Gastroesophageal sphincter (tissue), 3 donors: Measurements from ENCODE around the gene ETS2.

Source experiments
- CTCF ChIP-seq, 4 experiments: fragments of 200-600 bp in 2 of 4; fragments of 450-650 bp in 2 of 4; sonication (generic) in 1 of 4; IDR thresholded peaks; one replicate each; pipeline ENCODE4 v1.5.1; 2017 to 2019; ENCODE audit warnings: antibody characterized with exemption in 4 of 4, mild to moderate bottlenecking in 2 of 4, moderate library complexity in 2 of 4
- POLR2A ChIP-seq, 2 donors: fragments of 450-650 bp; IDR thresholded peaks; one replicate each; pipeline ENCODE4 v1.6.1; 2017; ENCODE audit warnings: antibody characterized with exemption in 2 of 2, mild to moderate bottlenecking in 2 of 2, moderate library complexity in 1 of 2
- POLR2AphosphoS5 ChIP-seq: sonication (generic); formaldehyde crosslinking; IDR thresholded peaks from one replicate; pipeline ENCODE4 v1.6.1; 2017; ENCODE audit warnings: antibody characterized with exemption

- TF ChIP-seq CTCF (IDR thresholded peaks at IDR 0.05), result peak in 2 of 4 experiments; percentile 13 to 40
- no peak for TF ChIP-seq POLR2A (IDR thresholded peaks at IDR 0.05)
- TF ChIP-seq POLR2AphosphoS5, result no peak
Observed at GRCh38 chr21:38806153-38806941, 618 bp downstream of the ETS2 start.
